DMS53 treated with DMSO at 0.1 percent for 48 hours (cell line): ENCODE results near the gene ADM.
A peak's percentile ranks its signal among the peaks of the same experiment; 100 is the strongest.

ENCODE experiments used
- DNase-seq: peaks from one replicate; lab custom pipeline; 2025; ENCODE audit not compliant: unreplicated experiment; lab: John Stamatoyannopoulos, UW

The ADM gene

DNA sequence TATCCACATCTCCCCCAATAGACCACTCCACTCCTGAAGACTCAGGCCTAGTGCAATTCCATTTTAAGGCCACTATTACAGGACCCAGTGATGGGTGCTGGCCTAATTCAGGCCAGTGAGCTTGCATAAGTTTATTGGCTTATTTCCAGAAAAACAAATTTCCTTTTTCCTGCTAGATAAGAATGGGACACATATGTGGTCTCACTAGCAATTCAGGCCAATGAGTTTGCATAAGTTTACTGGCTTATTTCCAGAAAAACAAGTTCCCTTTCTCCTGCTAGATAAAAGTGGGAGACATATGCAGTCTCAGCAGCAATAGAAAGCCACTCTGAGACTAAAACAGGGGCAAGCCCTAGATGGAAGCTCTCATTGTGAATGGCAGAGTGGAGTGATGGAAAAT is 22.4 kb downstream of the ADM start:
- DNase-seq = no peak

GRCh38 chr11:10328314-10329098 is 23.6 kb downstream of the ADM start:
- no peak for DNase-seq

DNA sequence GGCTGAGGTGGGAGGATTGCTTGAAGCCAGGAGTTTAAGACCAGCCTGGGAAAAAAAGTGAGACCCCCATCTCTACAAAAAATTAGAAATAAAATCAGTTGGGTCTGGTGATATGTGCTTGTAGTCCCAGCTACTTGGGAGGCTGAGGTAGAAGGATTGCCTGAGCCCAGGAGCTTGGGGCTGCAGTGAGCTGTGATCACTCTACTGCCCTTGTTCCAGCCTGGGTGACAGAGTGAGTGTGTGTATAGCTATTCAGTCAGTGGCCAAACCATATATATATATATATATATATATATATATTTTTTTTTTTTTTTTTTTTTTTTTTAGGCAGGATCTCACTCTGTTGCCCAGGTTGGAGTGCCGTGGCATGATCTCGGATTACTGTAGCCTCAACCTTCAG is 24.5 kb downstream of the ADM start:
- DNase-seq = no peak

DNA sequence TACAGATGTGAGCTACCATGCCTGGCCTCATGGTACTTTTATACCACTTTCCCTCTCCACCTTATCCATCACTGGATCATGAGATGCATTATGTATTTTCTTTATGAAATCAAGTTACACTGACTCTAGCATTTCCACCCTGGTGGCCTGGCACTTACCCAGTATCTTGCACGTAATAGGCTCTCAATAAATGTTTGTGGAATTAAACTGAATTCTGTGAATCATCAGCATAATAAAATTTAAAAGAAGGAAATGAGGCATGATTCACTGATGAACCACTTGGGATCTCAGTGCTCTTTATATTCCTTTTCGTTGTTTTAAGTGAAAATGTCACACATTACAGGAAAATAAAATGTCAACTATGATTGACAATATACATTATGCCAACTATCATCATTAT is 25.1 kb downstream of the ADM start:
- no peak for DNase-seq

- no peak for DNase-seq
These were observed 26.8 kb downstream of the ADM start for GRCh38 chr11:10331548-10332289.

DNA sequence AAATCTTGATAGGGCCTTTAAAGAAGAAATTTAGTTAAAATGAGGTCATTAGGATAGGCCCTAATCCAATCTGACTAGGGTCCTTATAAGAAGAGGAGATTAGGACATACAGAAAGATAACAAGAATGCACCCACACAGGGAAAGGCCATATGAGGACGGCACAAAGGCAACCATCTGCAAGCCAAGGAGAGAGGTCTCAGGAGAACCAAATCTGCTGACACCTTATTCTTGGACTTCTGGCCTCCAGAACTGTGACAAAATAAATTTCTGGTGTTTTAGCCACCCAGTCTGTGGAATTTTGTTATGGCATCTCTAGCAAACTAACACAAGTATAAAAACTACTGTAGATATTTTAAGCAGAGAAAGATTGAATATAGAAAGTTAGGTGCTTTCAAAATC is 28.6 kb downstream of the ADM start:
- DNase-seq = no peak

DNA sequence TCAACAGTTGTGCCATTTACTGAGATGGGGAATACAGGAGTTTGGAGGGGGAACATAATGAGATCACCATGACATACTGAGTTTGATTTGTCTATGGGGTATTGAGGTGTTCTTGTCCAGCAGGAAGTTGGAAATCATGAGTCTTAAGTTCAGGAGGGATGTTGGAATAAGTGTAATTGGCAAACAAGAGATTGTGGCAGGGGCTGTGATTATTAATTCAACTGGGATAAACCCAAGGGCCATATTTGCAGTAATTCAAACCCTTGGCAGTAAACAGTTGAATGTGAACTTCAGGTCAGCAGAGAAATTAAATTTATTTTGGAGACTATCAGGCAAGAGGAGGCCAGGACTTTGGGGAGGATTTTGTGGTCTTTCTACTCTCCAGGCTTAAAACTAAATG is 33.4 kb downstream of the ADM start:
- no peak for DNase-seq

GRCh38 chr11:10348650-10349280 is 43.9 kb downstream of the ADM start:
- peak; percentile 4 for DNase-seq

- no peak for DNase-seq
These were observed 44.4 kb downstream of the ADM start for GRCh38 chr11:10349281-10349665.

DNA sequence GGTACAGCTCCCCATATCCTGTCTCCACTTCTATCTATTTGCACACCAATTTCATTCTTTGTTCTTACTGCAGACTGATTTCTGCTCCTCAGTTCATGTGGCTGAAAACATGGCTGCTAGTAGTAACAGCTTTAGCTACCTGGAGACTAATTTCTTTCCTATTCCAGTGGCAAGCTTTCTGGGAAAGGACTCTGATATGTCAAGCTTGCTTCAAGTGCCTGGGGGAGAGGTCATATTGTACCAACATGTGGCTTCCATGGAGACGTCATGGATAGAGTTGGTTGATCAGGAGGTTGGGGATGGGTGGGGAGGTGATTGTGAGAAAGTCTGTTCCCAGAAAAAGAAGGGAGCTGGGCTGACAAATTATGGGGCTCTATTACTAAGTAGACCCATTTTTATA is 44.9 kb downstream of the ADM start:
- peak; percentile 66 for DNase-seq

DNA sequence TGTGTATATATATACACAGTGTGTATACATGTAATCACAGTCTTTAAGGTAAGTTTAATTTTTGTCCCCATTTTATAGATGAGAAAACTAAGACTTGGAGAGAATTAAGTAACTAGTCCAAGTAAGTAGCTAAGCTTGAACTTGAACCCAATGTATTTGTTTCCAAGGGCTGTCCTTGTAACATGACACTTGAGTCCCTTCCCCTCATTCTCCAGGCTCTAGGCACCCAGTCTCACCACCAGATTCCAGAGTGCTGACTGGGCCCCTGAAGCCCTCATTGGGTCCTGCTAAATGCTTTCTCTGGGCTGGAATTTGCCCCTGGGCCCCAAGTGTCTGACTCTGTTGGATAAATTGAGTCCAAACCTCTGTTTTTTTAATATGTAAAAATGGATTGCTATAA is 45.5 kb downstream of the ADM start:
- peak; percentile 9 for DNase-seq

DNA sequence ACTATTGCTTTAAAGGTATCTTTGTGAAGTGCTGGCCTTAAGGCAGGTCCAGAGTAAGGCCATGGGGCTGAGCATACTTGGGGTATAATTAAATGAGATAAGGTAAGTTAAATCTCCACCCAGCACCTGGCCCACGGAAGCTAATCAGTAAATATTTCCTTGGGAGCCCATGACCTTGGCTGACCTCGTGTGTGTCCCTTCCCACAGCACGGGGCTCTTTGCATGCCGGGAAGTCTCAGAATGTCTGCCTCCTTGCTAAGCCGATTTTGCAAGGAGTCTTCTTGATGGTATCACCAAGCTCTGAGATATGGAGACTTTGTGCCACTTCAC is 46.5 kb downstream of the ADM start:
- no peak for DNase-seq

DNA sequence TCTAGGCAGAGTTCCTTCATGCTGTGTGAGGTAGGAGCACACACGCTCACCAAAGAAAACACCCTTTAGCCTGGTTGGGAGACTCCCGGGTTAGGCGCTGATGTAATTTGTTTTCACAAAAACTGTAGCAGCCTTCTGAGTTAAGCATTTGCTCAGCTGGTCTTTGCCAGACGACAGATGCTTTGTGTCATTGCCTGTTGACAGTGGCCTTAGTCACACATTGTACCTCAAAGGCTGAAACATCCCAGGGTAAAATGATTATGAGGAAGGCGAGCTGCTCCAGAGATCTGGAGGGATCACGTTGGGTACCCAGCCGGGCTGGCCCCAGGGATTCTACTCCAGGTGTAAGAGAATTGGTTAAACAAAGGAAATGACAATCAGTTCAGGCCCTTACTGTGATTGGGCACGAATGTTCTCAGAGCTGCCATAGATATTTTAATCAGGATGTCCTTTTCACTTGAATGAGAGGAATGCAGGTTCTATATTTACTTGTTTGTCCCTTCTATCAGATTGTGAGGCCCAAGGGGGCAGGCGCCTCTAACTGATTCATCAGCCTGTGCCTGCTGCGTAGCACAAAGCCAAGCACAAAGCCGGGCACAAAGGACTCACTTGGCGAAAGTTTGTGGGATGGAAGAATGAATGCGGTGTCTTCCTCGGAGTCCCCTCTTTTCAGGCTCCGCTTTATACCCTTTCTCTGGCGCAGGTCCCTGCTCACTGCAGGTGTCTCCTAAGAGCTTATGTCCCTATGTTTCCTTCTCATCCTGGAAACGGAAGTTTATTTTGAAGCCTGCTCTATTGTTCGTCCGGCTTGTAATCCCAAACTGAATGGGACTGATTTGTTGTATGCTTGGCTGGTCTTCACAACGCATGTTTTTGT is 47.1 kb downstream of the ADM start:
- DNase-seq = peak; percentile 98

- DNase-seq = no peak
These were observed 48.2 kb downstream of the ADM start for GRCh38 chr11:10352921-10353550.

GRCh38 chr11:10354389-10354788 is 49.5 kb downstream of the ADM start:
- DNase-seq = no peak

DNA sequence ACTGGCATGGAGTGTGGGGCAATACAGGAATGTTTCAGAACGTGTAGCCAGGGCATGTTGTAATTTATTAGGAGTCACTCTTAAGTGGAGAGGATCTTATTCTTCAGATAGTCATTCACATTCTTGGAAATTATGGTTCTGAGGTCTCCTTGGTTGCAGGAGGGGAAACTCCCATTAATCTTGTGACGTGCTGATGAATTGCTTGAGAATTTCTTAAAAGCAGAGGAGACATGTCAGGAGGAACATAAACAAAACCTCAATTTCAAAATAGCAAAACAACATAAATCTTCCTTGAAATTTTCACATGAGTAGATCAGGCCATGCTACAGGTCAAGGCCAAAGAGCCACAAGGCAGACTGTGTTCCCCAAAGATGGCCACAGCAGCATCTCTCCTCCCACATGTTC is 50.4 kb downstream of the ADM start:
- DNase-seq = no peak

DNA sequence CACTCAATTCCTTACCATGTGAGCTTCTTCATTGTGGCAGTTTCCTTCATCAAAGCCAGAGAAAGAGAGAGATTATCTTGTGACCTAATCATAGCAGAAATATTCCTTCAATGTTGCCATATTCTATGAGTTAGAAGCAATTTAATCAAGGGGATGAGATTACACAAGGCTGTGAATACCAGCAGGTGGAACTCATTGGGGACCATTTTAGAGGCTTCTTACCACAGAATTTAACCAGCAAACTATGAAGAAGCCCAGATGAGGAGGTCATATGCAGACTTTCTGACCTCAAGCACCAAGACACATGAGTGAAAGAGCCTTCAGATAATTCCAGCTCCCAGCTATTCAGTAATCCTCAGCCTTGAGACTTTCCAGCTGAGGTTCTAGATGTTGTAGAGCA is 51.3 kb downstream of the ADM start:
- DNase-seq = no peak
